Neural progenitor cell (in vitro differentiated cells): Measurements from ENCODE around the gene PTPN2.

Experiments used
- CTCF ChIP-seq: fragments of 200-600 bp; sonication (generic); IDR thresholded peaks from 2 replicates; pipeline ENCODE4 v1.5.1; 2017; ENCODE audit warnings: antibody characterized with exemption, mild to moderate bottlenecking
- EZH2 ChIP-seq: fragments of 200-600 bp; sonication (generic); IDR thresholded peaks from 2 replicates; pipeline ENCODE4 v1.6.1; 2017; ENCODE audit warnings: antibody characterized with exemption, mild to moderate bottlenecking, moderate library complexity

GRCh38 chr18:12857215-12857905, 26.7 kb downstream of the PTPN2 start:
- TF ChIP-seq CTCF (no peak), EZH2 (no peak)
